Activated CD4-positive, alpha-beta T cell treated with anti-CD3 and anti-CD28 coated beads for 36 hours (primary cell): ENCODE measurements around the gene DCAF10. TPM values are rescaled to one million over a fixed set of nuclear protein-coding genes. Genes with fewer than 3 reads are reported as not detected.
"Not testable (repeated sequence)": the region's sequence is repeated elsewhere in the genome, so short reads cannot be mapped to it uniquely, and the experiment has no call there.

Experiments used
- ATAC-seq: fragments of 200-7000 bp; cut with Tn5 transposase; one replicate; pipeline ENCODE4 v1.10.0; 2021; ENCODE audit warnings: mild to moderate bottlenecking, moderate library complexity
- CTCF ChIA-PET: fragments of 350-600 bp; sonication (Branson Sonifier 250); formaldehyde crosslinking; loops from one replicate; lab custom pipeline; 2021; ENCODE audit warnings: antibody characterized with exemption; lab: Charles Lee
- POLR2A ChIA-PET: fragments of 350-600 bp; sonication (Branson Sonifier 250); formaldehyde crosslinking; loops from one replicate; lab custom pipeline; 2021; ENCODE audit warnings: antibody characterized with exemption, inconsistent platforms; lab: Charles Lee
- DNase-seq: peaks from one replicate; pipeline ENCODE4 v3.0.0-alpha.2; 2020
- H3K27ac Mint-ChIP-seq: one replicate; pipeline ENCODE4 v1.8.0; 2021; ENCODE audit warnings: mixed read lengths
- H3K27me3 Mint-ChIP-seq: one replicate; pipeline ENCODE4 v1.8.0; 2021; ENCODE audit warnings: mixed read lengths
- H3K36me3 Mint-ChIP-seq: one replicate; pipeline ENCODE4 v1.8.0; 2021; ENCODE audit warnings: low read depth, mixed read lengths
- H3K4me1 Mint-ChIP-seq: one replicate; pipeline ENCODE4 v1.8.0; 2021; ENCODE audit warnings: mixed read lengths
- H3K4me3 Mint-ChIP-seq: one replicate; pipeline ENCODE4 v1.8.0; 2021; ENCODE audit warnings: mild to moderate bottlenecking, moderate library complexity, mixed read lengths
- H3K9me3 Mint-ChIP-seq: one replicate; pipeline ENCODE4 v1.8.0; 2021; ENCODE audit warnings: low read depth, mixed read lengths
- intact Hi-C, 2 experiments: fragments of 100-400 bp; cut with DNase I in 1 of 2; cut with micrococcal nuclease in 1 of 2; formaldehyde crosslinking; loops; one replicate each; pipeline versions ENCODE4 v1.14.2 to v1.15.1; 2022 to 2024; cut with DNase I, micrococcal nuclease
- total RNA-seq, 2 experiments: library from RNA; stranded (reverse); gene quantifications; one replicate each; pipeline ENCODE4 v1.2.3, GENCODE V29; 2021

Gene DCAF10, protein sequence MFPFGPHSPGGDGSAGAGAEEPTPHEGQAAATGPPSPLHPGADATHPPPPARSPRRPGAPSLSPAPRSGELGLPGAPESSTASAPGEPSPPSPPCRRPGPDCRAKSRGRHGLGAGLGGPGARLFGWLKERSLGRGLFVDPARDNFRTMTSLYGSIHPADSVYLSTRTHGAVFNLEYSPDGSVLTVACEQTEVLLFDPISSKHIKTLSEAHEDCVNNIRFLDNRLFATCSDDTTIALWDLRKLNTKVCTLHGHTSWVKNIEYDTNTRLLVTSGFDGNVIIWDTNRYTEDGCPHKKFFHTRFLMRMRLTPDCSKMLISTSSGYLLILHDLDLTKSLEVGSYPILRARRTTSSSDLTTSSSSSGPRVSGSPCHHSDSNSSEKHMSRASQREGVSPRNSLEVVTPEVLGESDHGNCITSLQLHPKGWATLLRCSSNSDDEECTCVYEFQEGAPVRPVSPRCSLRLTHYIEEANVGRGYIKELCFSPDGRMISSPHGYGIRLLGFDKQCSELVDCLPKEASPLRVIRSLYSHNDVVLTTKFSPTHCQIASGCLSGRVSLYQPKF
- 10 to 100 TPM; 13.9 to 15.4 TPM for total RNA-seq

DNA sequence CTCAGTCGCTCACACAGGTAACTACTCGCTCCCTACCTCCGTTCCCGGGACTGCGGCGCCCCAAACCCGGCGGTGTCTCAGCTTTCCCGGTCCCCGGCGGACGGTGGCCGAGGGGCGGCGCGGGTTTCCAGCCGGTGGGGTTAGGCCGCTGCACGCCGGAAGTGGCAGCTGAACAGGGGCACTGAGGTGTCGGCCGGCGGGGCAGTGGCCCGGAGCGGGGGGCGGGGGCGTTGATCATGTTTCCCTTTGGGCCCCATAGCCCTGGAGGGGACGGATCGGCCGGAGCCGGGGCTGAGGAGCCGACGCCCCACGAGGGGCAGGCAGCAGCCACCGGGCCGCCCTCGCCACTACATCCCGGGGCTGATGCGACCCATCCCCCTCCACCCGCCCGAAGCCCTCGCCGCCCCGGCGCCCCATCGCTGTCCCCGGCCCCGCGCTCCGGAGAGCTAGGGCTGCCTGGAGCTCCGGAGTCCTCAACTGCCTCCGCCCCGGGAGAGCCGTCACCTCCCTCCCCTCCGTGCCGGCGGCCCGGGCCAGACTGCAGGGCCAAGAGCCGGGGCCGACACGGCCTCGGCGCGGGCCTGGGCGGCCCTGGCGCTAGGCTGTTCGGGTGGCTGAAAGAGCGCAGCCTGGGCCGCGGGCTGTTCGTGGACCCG lies at the start of gene DCAF10:
TSS of gene DCAF10 (plus strand) at position 167 of the 656 bp plus-strand sequence. CDS start at position 237, 70 bp downstream.
- Mint-ChIP-seq H3K36me3 (peaks cover 7% of the 10 kb centered on the region), H3K27me3 (no peaks in the 10 kb centered on the region), H3K27ac (peak within 1 kb of the TSS; percentile 89), H3K4me3 (peak within 1 kb of the TSS; percentile 90), H3K9me3 (no peaks in the 10 kb centered on the region), H3K4me1 (peaks cover 35% of the 10 kb centered on the region)
- POLR2A ChIA-PET, result interaction anchor here (0.9 to 2.0 kb wide), 2 partner anchors 16 to 17 kb away, joined by 4 to 10 read pairs; partner anchors contain the start of gene EXOSC3
- intact Hi-C loops, result loop anchor here (1.0 to 5.0 kb wide), 8 partner anchors 15 to 335 kb away; partner anchors contain the start of genes EXOSC3 (in 2 of the 2), TRMT10B (in 2 of the 2), SHB (in 1 of the 2) and SLC25A51 (in 1 of the 2)
- CTCF ChIA-PET, result interaction anchor here (0.6 to 1.6 kb wide), 3 partner anchors 16 to 52 kb away, joined by 3 to 5 read pairs (median 3); partner anchors contain the start of gene EXOSC3
- peak; percentile 92 for DNase-seq
- peak; percentile 78 for ATAC-seq

DNA sequence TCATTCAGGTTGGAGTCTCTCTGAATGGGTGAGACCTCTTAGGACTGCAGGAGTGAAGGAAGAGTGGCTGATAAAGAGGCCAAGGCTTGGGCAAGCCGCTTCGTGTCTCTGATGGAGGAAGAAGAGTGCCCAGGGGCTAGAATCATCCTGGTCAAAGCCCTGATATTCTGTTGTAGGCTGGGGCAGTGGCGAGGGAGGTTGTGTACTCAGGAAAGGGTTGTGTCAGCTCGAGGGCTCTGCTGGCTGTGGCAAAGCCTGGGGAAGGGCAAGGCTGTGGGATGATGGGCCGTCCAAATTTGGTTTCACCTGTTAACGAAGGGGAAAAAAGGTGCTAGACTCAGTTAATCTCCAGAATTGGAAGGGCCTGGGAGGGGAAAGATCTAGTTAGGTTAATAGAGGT lies 49.4 kb upstream of the DCAF10 start:
- Mint-ChIP-seq H3K36me3 (peaks cover 9% of the 10 kb centered on the region), H3K9me3 (peaks cover 1% of the 10 kb centered on the region), H3K27me3 (no peaks in the 10 kb centered on the region), H3K4me1 (peaks cover 26% of the 10 kb centered on the region), H3K4me3 (no peak overlapping the region), H3K27ac (no peak overlapping the region)
- CTCF ChIA-PET, result interaction anchor here (0.7 to 1.2 kb wide), 2 partner anchors 34 to 305 kb away, joined by 3 to 4 read pairs; no protein-coding TSS in a partner anchor
- intact Hi-C loops, result loop anchor here (5.0 to 10.0 kb wide), 5 partner anchors 51 to 611 kb away; partner anchors contain the start of genes DCAF10 (in 1 of the 2), POLR1E (in 1 of the 2), SLC25A51 (in 1 of the 2) and TOMM5 (in 1 of the 2)
- POLR2A ChIA-PET, result no interaction called here
- ATAC-seq (no peak), DNase-seq (no peak)

DNA sequence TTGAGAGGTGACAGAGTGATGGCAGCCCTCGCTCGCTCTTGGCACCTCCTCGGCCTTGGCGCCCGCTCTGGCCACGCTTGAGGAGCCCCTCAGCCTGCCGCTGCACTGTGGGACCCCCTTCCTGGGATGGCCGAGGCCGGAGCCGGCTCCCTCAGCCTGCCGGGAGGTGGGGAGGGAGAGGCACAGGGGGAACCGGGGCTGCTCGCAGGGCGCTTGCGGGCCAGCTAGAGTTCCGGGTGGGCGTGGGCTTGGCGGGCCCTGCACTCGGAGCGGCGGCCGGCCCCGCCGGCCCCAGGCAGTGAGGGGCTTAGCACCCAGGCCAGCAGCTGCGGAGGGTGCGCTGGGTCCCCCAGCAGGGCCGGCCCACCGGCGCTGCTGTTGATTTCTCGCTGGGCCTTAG lies 48.9 kb upstream of the DCAF10 start:
- ATAC-seq, POLR2A ChIA-PET: not testable (repeated sequence)
- CTCF ChIA-PET, result interaction anchor here (0.7 kb wide), 1 partner anchor 33 kb away, joined by 4 read pairs; no protein-coding TSS in a partner anchor

DNA sequence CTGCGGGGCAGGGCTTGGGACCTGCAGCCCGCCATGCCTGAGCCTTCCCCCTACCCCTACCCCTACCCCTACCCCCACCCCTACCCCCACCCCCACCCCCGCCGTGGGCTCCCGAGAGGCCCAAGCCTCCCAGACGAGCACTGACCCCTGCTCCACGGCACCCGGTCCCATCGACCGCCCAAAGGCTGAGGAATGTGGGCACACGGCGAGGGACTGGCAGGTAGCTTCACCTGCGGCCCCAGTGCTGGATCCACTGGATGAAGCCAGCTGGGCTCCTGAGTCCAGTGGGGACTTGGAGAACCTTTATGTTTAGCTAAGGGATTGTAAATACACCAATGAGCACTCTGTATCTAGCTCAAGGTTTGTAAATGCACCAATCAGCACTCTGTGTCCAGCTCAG lies 48.5 kb upstream of the DCAF10 start:
- H3K36me3 Mint-ChIP-seq, H3K4me3 Mint-ChIP-seq, H3K27ac Mint-ChIP-seq, POLR2A ChIA-PET, H3K27me3 Mint-ChIP-seq, H3K9me3 Mint-ChIP-seq, ATAC-seq, DNase-seq: not testable (repeated sequence)
- intact Hi-C loops, result loop anchor here (2.0 to 10.0 kb wide), 6 partner anchors 50 to 610 kb away; partner anchors contain the start of genes DCAF10 (in 1 of the 2), POLR1E (in 1 of the 2), SHB (in 1 of the 2) and SLC25A51 (in 1 of the 2)
- peaks cover 30% of the 10 kb centered on the region for H3K4me1 Mint-ChIP-seq
- CTCF ChIA-PET, result interaction anchor here (0.7 to 0.8 kb wide), 2 partner anchors 33 to 45 kb away, joined by 3 to 4 read pairs; no protein-coding TSS in a partner anchor

More for the DNA sequence above, 48.9 kb upstream of the DCAF10 start:
- peaks cover 29% of the 10 kb centered on the region for H3K4me1 Mint-ChIP-seq
- not testable (repeated sequence) for DNase-seq, H3K4me3 Mint-ChIP-seq, H3K27ac Mint-ChIP-seq, H3K9me3 Mint-ChIP-seq, H3K27me3 Mint-ChIP-seq, H3K36me3 Mint-ChIP-seq
- intact Hi-C loops, result loop anchor here (2.0 to 10.0 kb wide), 6 partner anchors 51 to 611 kb away; partner anchors contain the start of genes DCAF10 (in 1 of the 2), POLR1E (in 1 of the 2), SHB (in 1 of the 2) and SLC25A51 (in 1 of the 2)

DNA sequence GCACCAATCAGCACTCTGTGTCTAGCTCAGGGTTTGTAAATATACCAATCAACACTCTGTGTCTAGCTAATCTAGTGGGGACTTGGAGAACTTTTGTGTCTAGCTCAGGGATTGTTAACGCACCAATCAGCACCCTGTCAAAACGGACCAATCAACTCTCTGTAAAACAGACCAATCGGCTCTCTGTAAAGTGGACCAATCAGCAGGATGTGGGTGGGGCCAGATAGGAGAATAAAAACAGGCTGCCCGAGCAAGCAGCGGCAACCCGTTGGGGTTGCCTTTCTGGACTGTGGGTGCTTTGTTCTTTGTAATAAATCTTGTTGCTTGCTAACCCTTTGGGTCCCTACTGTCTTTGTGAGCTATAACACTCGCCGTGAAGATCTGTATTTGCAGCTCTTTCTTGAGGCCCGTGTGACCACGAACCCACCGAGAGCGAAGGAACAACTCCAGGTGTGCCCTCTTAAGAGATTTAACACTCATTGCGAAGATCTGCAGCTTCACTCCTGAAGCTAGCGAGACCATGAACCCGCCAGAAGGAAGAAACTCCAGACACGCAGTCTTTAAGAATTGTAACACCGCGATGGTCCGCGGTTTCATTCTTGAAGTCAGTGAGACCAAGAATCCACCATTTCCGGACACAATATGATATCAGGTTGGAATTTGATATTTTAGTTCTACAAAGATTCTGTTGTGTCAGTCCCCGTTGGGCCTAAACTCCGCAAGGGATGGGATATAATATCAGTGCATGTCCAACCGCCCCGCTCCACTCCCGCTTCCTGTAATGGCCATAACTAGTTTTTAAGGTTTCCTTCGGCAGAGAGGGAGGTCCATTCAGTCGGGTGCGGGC lies 47.7 kb upstream of the DCAF10 start:
- H3K27ac Mint-ChIP-seq, result peak overlapping the region; percentile 92
- H3K4me1 Mint-ChIP-seq, result peaks cover 32% of the 10 kb centered on the region
- H3K36me3 Mint-ChIP-seq, result peaks cover 10% of the 10 kb centered on the region
- peak overlapping the region; percentile 91 for H3K4me3 Mint-ChIP-seq
- ATAC-seq (no peak), DNase-seq (peak; percentile 54)
- H3K27me3 Mint-ChIP-seq, result no peaks in the 10 kb centered on the region
- ChIA-PET POLR2A (interaction anchor here (0.9 kb wide), 1 partner anchor 38 kb away, joined by 3 read pairs; no protein-coding TSS in a partner anchor), CTCF (interaction anchor here (0.8 kb wide), 1 partner anchor 44 kb away, joined by 3 read pairs; no protein-coding TSS in a partner anchor)
- peaks cover 1% of the 10 kb centered on the region for H3K9me3 Mint-ChIP-seq
- intact Hi-C loops, result loop anchor here (1.0 to 10.0 kb wide), 12 partner anchors 32 to 609 kb away; partner anchors contain the start of genes DCAF10 (in 2 of the 2), POLR1E (in 2 of the 2), SLC25A51 (in 2 of the 2) and TOMM5 (in 2 of the 2)

DNA sequence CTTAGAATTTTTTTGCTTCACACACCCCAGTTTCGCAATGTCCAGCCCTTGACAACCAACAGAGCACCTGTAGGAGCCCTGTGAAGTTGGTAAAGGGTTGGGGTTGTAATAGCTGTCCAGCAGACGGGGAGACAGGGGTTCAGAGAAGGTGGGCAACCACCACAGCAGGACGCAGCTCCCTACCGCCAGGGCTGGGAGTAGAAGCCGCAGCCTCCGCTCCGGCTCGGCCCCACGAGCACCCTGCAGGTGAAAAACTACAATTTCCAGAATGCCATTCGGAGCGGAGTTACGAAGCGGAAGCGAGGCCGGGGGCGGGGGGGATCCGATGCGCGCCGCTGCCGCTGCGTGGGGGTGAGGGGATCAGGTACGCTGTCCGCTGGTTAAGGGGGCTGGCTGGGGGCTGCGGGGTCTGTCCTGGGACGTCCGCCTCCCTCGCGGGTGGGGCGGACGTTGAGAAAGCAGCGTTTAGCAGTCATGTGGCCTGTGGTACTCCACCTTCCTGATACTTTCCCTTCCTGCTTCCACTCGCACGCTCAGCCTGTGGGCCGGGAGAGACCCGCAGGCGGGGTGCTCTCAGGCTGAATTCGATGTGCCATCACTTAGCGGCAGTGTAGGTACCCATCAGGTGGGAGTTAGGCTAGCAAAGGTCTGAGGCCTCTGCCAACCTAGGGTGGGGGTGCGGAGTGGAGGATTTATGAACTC lies 47.0 kb upstream of the DCAF10 start, which contains the start of gene TRMT10B:
TSS of gene TRMT10B (plus strand) at position 317 of the 702 bp plus-strand sequence. CDS start 8,127 bp downstream, outside the sequence.
- Mint-ChIP-seq H3K4me1 (peaks cover 32% of the 10 kb centered on the region), H3K36me3 (peaks cover 10% of the 10 kb centered on the region), H3K27me3 (no peaks in the 10 kb centered on the region), H3K9me3 (peaks cover 1% of the 10 kb centered on the region), H3K4me3 (peak within 1 kb of the TSS; percentile 91), H3K27ac (peak within 1 kb of the TSS; percentile 92)
- intact Hi-C loops, result loop anchor here (1.0 to 10.0 kb wide), 13 partner anchors 31 to 609 kb away; partner anchors contain the start of genes DCAF10 (in 2 of the 2), EXOSC3 (in 2 of the 2), POLR1E (in 2 of the 2) and SLC25A51 (in 2 of the 2)
- ATAC-seq, result peak; percentile 94
- CTCF ChIA-PET, result no interaction called here
- peak; percentile 88 for DNase-seq
- POLR2A ChIA-PET, result interaction anchor here (0.9 kb wide), 1 partner anchor 37 kb away, joined by 3 read pairs; no protein-coding TSS in a partner anchor

DNA sequence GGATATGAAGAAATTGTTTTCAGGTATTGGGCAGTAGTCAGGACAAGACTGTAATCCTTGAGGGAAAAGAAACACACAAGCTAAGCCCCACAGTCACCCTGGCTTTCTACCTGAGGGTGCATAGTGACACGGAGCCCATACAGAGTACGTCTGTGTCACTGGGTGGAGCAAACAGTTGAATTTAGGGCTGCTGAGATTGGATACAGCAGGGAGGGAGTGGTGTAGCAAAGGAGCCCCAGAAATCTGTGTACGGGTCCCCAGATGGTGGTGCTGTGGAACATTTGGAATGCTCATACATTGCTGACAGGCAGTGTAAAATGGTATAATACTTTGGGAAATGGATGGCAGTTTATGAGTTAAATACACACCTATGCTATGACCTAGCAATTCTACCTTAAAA lies 41.9 kb upstream of the DCAF10 start:
- DNase-seq (no peak), ATAC-seq (no peak)
- Mint-ChIP-seq H3K27me3 (no peaks in the 10 kb centered on the region), H3K36me3 (peaks cover 21% of the 10 kb centered on the region), H3K4me1 (peaks cover 23% of the 10 kb centered on the region), H3K9me3 (no peaks in the 10 kb centered on the region), H3K27ac (no peak overlapping the region), H3K4me3 (no peak overlapping the region)
- ChIA-PET CTCF (no interaction called here), POLR2A (no interaction called here)
- intact Hi-C loops, result loop anchor here in 1 of 2 experiments (10.0 kb wide), 2 partner anchors 146 to 274 kb away; partner anchors contain the start of genes POLR1E and SLC25A51

DNA sequence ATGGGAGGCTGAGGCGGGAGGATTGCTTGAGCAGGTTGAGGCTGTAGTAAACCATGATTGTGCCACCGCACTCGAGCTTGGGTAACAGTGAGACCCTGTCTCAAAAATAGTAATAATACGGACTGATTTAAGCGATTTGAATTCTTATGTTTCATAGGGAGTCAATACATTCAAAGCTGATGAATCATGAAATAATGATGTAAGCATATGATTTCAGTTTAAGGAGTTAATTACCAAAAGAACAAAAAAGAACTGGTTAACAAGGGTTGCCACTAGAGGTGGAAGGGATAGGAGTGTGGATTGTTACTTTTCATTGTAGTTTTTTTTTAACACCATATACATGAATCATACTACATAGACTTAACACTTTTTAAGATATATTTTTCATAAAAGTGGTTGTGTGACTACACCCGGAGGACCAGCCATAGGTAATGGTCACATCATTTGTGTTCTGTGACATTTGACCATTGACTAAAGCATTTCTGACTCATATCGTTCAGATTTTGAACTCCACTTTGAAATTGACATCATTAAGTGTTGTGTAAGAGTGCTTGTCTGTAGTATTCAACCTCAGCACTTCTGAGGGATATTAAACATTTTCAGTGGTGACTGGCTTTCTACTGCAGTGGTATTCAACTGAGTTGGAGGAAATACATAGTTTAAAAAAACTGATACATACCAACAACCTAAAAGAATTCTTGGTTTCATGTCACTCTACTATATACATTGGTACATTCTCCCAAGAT lies 40.0 kb upstream of the DCAF10 start:
- H3K4me1 Mint-ChIP-seq, result peaks cover 11% of the 10 kb centered on the region
- ChIA-PET POLR2A (interaction anchor here (1.5 kb wide), 1 partner anchor 14 kb away, joined by 4 read pairs; no protein-coding TSS in a partner anchor), CTCF (interaction anchor here (0.8 kb wide), 1 partner anchor 19 kb away, joined by 4 read pairs; no protein-coding TSS in a partner anchor)
- H3K9me3 Mint-ChIP-seq, result no peaks in the 10 kb centered on the region
- no peak overlapping the region for H3K27ac Mint-ChIP-seq
- DNase-seq, result no peak
- H3K36me3 Mint-ChIP-seq, result peaks cover 29% of the 10 kb centered on the region
- no peaks in the 10 kb centered on the region for H3K27me3 Mint-ChIP-seq
- ATAC-seq, result no peak
- no peak overlapping the region for H3K4me3 Mint-ChIP-seq
- intact Hi-C loops, result no loop called here

DNA sequence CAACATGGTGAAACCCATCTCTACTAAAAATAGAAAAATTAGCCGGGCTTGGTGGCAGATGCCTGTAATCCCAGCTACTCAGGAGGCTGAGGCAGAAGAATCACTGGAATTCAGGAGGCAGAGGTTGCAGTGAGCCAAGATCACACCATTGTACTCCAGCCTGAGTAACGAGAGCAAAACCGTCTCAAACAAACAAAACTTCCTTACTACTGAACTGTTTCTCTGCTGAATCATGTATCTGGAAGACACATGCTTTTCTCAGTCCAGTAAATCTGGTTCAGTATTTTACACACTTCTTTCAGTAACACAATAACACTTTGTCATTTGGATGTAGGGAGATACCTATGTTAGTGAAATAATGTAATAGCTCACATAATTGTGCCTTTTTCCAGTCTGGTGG lies 39.1 kb upstream of the DCAF10 start:
- peaks cover 30% of the 10 kb centered on the region for H3K36me3 Mint-ChIP-seq
- ChIA-PET CTCF (no interaction called here), POLR2A (no interaction called here)
- peaks cover 3% of the 10 kb centered on the region for H3K4me1 Mint-ChIP-seq
- no peaks in the 10 kb centered on the region for H3K27me3 Mint-ChIP-seq
- DNase-seq (no peak), ATAC-seq (no peak)
- no peak overlapping the region for H3K4me3 Mint-ChIP-seq
- intact Hi-C loops, result no loop called here
- peak overlapping the region; percentile 47 for H3K27ac Mint-ChIP-seq
- no peaks in the 10 kb centered on the region for H3K9me3 Mint-ChIP-seq
